DOHH2 (cell line): Measurements from ENCODE around the gene LIPC.

ENCODE experiments used
- EZH2phosphoT487 ChIP-seq: fragments of 200-600 bp; sonication (generic); IDR thresholded peaks from 2 replicates; pipeline ENCODE4 v1.6.1; 2017; ENCODE audit warnings: borderline replicate concordance, mild to moderate bottlenecking, antibody characterized with exemption, low read length, moderate library complexity, mixed read lengths
- TF ChIP-seq, protein P1 (sequence below): fragments of 200-600 bp; sonication (generic); IDR thresholded peaks from one replicate; pipeline ENCODE4 v1.5.1; 2014; ENCODE audit warnings: antibody characterized with exemption, mild to moderate bottlenecking, low read depth, low read length; ENCODE audit not compliant: poor library complexity, severe bottlenecking

DNA sequence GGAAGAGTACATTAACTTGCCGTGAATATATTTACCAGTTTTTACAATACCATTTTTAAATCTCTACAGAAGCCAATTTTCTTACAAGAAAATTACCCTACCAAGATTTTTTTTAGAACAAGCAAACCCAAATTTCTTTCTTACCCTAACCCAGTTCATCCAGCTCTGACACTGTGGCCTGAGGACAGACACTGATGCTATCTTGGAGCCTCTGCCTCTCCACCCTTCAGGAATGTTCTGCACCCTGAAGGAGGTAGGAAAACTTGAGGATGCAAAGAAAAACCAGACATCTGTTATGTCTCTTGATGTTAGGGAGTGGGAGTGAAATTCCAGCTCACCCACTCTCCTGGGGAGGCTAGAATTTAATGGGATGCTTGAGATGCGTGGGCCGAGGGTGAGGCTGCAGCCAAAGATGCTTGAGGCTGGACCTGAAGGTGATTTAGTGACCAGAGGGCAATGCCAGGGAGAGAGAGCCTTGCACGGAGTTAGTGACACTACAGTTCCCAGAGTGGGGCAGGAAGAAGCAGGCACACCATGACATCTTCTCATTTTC lies 69.9 kb downstream of the LIPC start:
- TF ChIP-seq, protein P1, sequence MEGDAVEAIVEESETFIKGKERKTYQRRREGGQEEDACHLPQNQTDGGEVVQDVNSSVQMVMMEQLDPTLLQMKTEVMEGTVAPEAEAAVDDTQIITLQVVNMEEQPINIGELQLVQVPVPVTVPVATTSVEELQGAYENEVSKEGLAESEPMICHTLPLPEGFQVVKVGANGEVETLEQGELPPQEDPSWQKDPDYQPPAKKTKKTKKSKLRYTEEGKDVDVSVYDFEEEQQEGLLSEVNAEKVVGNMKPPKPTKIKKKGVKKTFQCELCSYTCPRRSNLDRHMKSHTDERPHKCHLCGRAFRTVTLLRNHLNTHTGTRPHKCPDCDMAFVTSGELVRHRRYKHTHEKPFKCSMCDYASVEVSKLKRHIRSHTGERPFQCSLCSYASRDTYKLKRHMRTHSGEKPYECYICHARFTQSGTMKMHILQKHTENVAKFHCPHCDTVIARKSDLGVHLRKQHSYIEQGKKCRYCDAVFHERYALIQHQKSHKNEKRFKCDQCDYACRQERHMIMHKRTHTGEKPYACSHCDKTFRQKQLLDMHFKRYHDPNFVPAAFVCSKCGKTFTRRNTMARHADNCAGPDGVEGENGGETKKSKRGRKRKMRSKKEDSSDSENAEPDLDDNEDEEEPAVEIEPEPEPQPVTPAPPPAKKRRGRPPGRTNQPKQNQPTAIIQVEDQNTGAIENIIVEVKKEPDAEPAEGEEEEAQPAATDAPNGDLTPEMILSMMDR, result no peak
- no peak for TF ChIP-seq EZH2phosphoT487
